Measurements from ENCODE around the gene SNRPA. TPM values are rescaled to one million over a fixed set of nuclear protein-coding genes. Genes with fewer than 3 reads are reported as not detected.

Gene SNRPA
- total and polyA plus RNA-seq, 2 of the 8 experiments (the other 6 are each of a cell fraction or from before 2014, with no cell fraction given) = 201 to 202 TPM

DNA sequence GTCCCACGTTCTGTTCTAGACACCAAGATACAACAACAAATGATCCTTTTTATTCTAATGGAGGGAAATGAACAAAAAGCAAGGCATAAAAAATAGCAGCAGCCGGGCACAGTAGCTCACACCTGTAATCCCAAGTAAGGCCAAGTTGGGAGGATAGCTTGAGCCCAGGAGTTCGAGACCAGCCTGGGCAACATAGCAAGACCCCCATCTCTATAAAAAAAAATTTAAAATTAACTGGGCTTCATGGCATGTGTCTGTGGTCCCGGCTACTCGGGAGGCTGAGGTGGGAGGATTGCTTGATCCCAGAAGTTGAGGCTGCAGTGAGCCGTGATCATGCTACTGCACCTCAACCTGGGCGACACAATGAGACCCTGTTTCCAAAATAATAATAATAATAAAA, 25.4 kb downstream of the SNRPA start:
- H2BK20ac ChIP-seq (ENCODE audit: low read length) = no peak overlapping the region
- H3K9ac ChIP-seq (replicated peaks in 1 of 4; ENCODE audit: extremely low read depth in 1 of 4, low read depth in 3 of 4, low read length in 3 of 4) = no peak overlapping the region
- no peak overlapping the region for H3K56ac ChIP-seq (replicated peaks; ENCODE audit: insufficient read length, low read depth, low read length)
- peaks cover 0 to 14% (median 6%) of the 10 kb centered on the region in 4 experiments; a peak in 6 of 7 replicates for H3K4me1 ChIP-seq (replicated peaks in 1 of 4; ENCODE audit: control insufficient read depth in 3 of 4, insufficient read depth in 4 of 4, low read length in 3 of 4)
- CTCF ChIA-PET (ENCODE audit: partially characterized antibody) = interaction anchor here (3.9 kb wide), 1 partner anchor 21 kb away, joined by 29 read pairs; the partner anchor contains the start of gene EGLN2
- POLR2A ChIA-PET (ENCODE audit: partially characterized antibody) = interaction anchor here (1.1 to 17.9 kb wide), 6 partner anchors 9 to 26 kb away, joined by 4 to 399 read pairs (median 28); partner anchors contain the start of genes ACTMAP, EGLN2 and SNRPA
- H3K79me1 ChIP-seq (ENCODE audit: low read depth, low read length) = no peaks in the 10 kb centered on the region
- no peaks in the 10 kb centered on the region for H3K36me3 ChIP-seq (ENCODE audit: control insufficient read depth in 2 of 4, insufficient read depth in 4 of 4, low read length in 3 of 4)
- no peak overlapping the region for H3K14ac ChIP-seq (ENCODE audit: insufficient read length)
- H3K4me3 ChIP-seq (ENCODE audit: extremely low read depth in 1 of 4, insufficient read depth in 2 of 4, low read depth in 3 of 4, low read length in 4 of 4) = no peak overlapping the region
- H4K8ac ChIP-seq (ENCODE audit: extremely low read depth, insufficient read depth, low read length) = no peak overlapping the region; the same call in 1 of the 2 replicates
- H3K23me2 ChIP-seq (ENCODE audit: low read depth, low read length) = peaks cover 8% of the 10 kb centered on the region; the same call in 1 of the 2 replicates
- H2BK5ac ChIP-seq (ENCODE audit: low read depth, low read length) = 0 out of 2 replicates have a peak overlapping the region, but pooled peaks have one; percentile 97
- H3K18ac ChIP-seq (ENCODE audit: extremely low read depth, low read length) = no peak overlapping the region
- FAIRE-seq = no peak
- no peak overlapping the region for H2BK12ac ChIP-seq (ENCODE audit: low read depth, low read length)
- H2AK5ac ChIP-seq (ENCODE audit: low read depth, low read length) = no peak overlapping the region
- no peak overlapping the region for H2AFZ ChIP-seq (ENCODE audit: low read length)
- H3K9me3 ChIP-seq (ENCODE audit: insufficient read depth in 2 of 2, low read depth in 1 of 2, low read length in 1 of 2) = no peaks in the 10 kb centered on the region
- H4K5ac ChIP-seq (ENCODE audit: insufficient read length, low read depth, low read length) = no peak overlapping the region
- no peak overlapping the region for H4K91ac ChIP-seq (replicated peaks; ENCODE audit: insufficient read length, low read length)
- 75% methylated on average over 7 of the region's 7 CpGs; no CpG with 5 or more reads in 1 of the 2 experiments for WGBS, 2 experiments (ENCODE audit: extremely low coverage in 1 of 2, insufficient coverage in 1 of 2, insufficient read length in 1 of 2, insufficient replicate concordance in 2 of 2, low coverage in 1 of 2, low lambda C conversion rate in 2 of 2, missing lambda C conversion rate in 1 of 2)
- no peaks in the 10 kb centered on the region for H3K27me3 ChIP-seq (replicated peaks in 1 of 4; ENCODE audit: control insufficient read depth in 3 of 4, extremely low read depth in 1 of 4, insufficient read depth in 3 of 4, low read length in 3 of 4)
- no peak overlapping the region for H3K4ac ChIP-seq (replicated peaks; ENCODE audit: insufficient read length, low read depth, low read length)
- DNase-seq (ENCODE audit: low read depth in 1 of 2, low spot score in 2 of 2) = no peak
- no peaks in the 10 kb centered on the region for H3K79me2 ChIP-seq (ENCODE audit: control insufficient read depth in 1 of 2, insufficient read depth in 2 of 2, low read length in 2 of 2)
- H4K20me1 ChIP-seq (replicated peaks in 1 of 2; ENCODE audit: control insufficient read depth in 1 of 2, insufficient read depth in 2 of 2, low read length in 2 of 2) = no peaks in the 10 kb centered on the region
- H2BK15ac ChIP-seq (ENCODE audit: low read length) = no peak overlapping the region
- no peak overlapping the region for H2BK120ac ChIP-seq (replicated peaks; ENCODE audit: low read depth, low read length)
- H3K27ac ChIP-seq (ENCODE audit: low read depth, low read length) = no peak overlapping the region
- H3K4me2 ChIP-seq (ENCODE audit: insufficient read depth in 1 of 2, low read depth in 2 of 2, low read length in 2 of 2) = peak overlapping the region; percentile 94 to 96; a peak in 1 of 4 replicates
- H3K23ac ChIP-seq (ENCODE audit: insufficient read length) = no peak overlapping the region
- TF ChIP-seq GTF2F1 (IDR thresholded peaks at IDR 0.05; ENCODE audit: borderline replicate concordance, low read depth, low read length) (no peak), SP4 (IDR thresholded peaks at IDR 0.05; ENCODE audit: low read length) (no peak), GABPA (IDR thresholded peaks at IDR 0.05; ENCODE audit: borderline replicate concordance, insufficient read depth, low read length) (no peak), SAP30 (IDR thresholded peaks at IDR 0.05; ENCODE audit: insufficient read depth, insufficient replicate concordance, low read length) (no peak)

Measured in H1 (cell line).